Colon (tissue), 2 donors: ENCODE results near the gene SLC7A6OS.

Source experiments
- FAIRE-seq: peaks from 2 replicates; lab custom pipeline; 2012; peaks lifted over from hg19 to GRCh38; lab: Jason Lieb, UNC
- donor health status: control.
- donor health status: control.

The SLC7A6OS gene

DNA sequence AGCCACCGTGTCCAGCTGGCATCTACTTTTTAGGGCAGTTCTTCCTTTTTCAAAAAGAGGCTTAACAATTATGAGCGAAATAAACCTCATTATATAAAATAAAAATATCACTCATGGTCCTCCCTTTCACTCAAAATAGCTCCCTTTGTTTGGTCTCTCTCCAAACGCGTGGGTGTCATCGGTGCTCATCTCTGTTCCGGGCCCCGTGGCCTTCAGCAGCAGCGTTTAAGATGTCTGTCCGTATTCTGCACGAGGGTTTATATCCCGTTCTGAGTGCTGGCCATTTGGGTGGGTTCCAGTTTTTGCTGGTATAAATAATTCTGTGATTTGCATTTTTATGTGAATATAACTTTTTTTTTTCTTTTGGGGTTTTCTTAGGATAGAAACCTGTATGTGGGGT, 33.5 kb upstream of the SLC7A6OS start:
- FAIRE-seq: no peak

DNA sequence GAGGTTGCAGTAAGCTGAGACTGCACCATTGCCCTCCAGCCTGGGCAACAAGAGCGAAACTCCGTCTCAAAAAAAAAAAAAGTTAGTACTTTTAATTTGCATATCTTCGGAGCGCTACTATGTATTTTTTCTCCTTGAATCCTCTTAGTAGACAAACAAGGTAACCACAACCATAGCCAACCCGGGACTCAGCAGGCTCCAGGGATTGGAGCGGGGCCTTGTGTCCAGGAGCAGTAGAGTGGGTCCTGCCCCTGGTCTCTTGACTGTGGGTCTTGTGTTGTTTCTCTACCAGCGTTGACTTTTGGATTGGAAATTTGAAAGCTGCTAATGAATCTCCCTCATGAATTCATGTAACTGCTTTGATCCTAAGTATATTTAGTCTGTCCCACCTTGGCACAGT, 32.4 kb upstream of the SLC7A6OS start:
- no peak for FAIRE-seq

DNA sequence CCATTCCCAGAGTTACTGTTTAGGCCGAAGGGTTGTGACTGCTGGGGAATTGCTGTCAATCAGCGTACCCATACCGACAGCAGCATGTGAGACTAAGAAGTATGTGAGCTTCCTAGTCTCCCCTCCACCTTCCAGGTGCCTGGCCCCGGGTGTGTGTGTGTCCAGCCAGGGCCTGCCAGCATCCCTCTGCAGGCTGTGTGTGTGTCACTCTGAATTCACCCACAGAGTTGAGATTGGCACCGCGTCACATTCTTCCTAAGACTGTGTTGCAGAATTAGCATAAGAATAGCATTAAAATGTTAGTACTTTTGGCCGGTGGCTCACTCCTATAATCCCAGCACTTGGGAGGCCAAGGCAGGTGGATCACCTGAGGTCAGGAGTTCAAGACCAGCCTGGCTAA, 31.9 kb upstream of the SLC7A6OS start:
- FAIRE-seq: no peak

GRCh38 chr16:68339214-68339613, 28.5 kb upstream of the SLC7A6OS start:
- FAIRE-seq: no peak

DNA sequence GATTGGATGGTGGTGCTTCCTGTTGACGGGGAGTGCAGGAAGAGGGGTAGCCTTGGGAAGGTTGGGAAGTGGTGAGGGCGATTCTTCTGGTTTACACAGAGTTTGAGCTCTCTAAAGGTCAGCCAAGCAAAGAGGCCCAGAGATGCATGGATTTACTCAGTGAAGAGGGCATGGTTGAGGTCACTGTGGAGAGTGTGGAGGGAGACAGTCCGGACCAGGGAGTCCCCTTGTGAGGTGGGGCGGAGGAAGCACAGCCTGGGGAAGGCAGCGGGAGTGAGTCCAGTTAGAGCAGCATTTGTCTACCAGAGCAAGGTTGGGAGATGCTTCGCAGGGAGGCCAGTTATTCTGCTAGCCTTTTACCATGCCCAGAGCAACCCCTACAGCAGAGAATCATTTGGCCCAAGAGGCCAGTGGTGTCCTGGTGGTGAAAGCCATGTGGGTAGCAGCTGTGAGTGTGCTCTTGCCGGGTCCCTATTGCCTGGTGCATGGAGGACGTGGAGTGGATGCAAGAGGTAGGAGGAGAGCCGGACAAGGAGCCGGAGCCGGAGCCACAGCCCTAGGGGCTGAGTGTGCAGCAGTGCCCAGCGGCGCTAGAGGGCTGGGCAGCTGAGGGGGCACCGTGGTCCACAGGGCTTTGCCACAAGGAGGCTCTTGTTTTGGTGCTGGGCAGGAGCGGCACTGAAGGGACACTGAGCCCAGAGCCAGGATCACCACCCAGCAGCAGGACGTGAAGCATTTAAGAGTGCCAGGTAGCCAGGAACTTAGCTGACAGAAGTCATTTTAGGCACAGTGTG, 27.8 kb upstream of the SLC7A6OS start:
- no peak for FAIRE-seq

DNA sequence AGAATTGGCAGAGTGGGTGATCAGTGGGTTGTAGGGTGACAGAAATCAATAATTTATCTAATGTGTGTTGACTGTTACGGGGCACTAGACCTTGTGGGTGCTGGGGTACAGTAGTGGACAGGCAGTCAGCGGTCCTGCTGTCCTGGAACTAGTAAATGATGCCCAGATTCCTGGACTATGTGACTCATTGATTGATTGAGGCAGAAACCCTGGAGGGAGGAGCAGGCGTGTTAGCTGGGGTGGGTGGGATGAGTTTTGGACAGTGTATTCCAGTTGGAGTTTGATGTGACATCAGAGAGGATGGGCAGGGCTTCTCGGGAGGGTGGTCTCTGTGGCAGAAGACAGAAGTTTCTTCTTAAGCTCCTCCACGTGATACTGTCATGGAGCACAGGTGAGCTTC, 24.4 kb upstream of the SLC7A6OS start:
- FAIRE-seq: no peak

DNA sequence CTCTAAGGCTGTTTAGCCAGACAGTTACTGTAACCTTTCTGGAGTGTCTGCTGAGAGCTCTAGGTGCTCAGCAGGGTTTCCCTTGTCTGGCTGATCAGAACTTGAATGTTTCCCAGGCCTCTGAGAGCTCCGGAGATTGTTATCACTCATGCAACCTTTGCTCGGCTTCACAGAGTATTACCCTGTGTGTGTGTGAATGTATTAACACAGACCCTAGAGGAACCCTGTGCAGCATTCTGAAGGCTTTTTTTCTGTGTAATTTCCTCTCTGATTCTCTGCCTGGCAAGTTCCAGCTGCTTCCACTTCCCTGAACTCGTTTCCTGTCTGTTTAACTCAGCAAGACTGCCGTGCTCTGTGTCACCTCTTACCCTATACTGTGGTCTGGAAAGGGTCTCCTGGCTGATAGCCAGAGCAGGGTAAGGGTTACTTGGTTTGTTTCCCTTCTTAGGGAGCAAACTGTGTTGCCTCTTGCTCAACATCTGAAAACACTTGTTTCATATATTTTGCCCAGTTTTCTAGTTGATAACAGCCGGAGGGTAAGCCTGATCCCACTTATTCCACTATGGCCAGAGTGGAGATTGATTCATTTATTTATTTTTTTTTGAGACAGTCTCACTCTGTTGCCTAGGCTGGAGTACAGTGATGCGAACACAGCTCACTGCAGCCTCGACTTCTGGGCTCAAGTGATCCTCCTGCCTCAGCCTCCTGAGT, 21.8 kb upstream of the SLC7A6OS start:
- FAIRE-seq: no peak

DNA sequence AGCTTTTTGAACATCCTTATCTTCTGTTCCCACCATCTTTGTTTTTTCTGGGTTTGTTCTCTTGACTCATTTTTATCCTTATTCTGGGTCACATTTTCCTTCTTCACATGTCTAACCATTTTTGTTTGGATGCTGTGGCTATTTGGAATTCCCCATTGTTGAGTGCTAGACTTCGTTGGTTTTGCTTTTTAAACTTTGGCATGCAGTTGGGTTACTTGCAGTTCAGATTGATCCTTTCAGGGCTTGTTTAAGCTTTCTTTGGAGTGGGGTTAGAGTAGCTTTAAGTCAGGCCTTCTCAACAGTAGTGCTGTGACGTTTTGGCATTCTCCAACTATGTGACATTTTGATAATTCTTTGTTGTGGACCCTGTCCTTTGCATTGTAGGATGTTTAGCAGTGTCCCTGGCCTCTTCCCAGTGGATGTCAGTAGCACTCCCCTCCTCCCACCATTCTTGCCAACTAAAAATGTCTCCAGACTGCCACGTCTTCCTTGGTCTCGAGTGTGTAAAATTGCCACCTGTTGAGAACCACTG, 21.2 kb upstream of the SLC7A6OS start:
- no peak for FAIRE-seq

DNA sequence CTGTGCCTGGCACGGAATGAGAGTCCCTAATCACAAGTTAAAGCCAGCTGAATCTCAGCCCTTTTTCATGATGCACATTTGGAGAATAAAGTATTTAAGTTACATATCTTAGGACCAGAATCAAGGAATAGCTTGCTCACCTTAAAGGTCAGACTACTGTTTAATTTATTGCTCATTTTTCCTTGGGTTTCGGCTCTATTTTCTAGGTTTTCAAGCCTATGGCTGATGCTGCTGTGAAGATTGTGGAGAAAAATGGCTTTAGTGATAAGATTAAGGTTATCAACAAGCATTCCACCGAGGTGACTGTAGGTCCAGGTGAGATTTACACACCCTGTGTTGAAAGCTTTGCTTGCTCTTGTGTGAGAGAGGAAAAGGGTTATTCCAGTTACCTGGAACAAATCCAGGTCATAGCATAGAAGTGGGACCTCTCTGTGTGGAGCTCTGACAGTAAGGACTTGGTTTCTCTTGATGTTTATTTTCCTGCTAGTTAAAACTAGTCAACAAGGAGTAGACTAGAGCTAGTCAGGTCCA, 18.2 kb upstream of the SLC7A6OS start:
- no peak for FAIRE-seq

- FAIRE-seq: no peak
Observed at GRCh38 chr16:68328151-68328859, 17.6 kb upstream of the SLC7A6OS start.

DNA sequence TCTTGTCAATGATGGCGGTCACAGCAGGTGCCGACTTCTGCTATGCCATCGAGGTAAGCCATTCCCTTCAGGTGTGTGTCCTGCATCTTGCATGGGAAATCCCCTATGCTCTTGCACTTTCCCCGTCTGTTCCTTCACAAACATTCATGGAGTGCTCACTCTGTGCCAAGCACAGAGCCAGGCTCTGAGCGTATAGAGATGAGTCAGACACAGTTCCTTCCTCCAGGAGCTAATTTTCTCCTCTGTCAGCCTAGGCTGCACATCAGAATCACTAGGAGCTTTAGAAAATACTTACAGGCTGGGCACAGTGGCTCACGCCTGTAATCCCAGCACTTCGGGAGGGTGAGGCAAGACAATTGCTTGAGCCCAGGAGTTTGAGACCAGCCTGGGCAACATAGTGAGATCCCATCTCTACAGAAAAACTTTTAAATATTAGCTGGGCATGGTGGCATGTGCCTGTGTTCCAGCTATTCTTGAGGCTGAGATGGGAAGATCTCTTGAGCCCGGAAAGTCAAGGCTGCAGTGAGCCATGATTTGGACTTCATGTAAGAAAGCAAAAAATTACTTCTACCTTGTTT, 14.1 kb upstream of the SLC7A6OS start:
- no peak for FAIRE-seq

DNA sequence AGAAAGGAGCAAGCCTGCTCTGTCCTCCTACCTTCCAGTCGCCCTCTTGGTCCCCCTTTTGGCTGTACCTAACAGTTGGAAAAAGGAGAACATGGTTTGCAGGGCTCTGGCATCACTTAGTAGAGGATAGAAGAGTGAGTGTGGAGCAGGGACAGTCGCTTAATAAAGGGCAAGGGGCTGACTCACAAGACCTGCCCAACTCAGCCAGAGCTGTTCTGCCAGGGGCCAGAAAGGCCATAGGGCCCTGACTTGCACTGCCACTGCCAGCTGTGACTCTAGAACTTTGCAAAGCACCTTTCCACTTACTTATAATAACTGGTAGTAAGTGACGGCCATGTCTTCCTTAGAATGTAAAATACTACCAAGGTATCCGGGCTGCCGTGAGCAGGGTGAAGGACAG, 13.6 kb upstream of the SLC7A6OS start:
- FAIRE-seq: no peak

- FAIRE-seq: no peak
Observed at GRCh38 chr16:68319185-68319908, 8.6 kb upstream of the SLC7A6OS start.

DNA sequence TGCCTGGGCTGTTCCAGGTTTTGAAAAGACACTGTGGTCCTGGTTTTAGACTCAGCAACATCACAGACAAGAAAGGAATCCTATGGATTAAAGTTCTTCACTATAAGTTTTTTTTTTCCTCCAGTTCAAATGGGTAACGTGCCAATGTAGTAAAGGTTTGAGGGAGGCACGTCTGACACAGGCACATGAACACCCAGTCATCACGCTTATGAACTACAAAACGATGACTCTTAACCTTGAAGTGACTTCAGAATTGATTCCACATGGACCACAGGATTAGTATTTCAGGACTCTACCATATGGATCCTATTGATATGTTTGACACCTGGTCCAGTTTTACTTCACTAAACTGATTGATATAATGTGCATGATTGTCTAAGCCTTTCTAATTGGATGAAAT, 2.4 kb upstream of the SLC7A6OS start:
- no peak for FAIRE-seq

- no peak for FAIRE-seq
Observed at GRCh38 chr16:68310437-68310773, 341 bp downstream of the SLC7A6OS start.

GRCh38 chr16:68309799-68310198, 947 bp downstream of the SLC7A6OS start:
- FAIRE-seq: no peak

DNA sequence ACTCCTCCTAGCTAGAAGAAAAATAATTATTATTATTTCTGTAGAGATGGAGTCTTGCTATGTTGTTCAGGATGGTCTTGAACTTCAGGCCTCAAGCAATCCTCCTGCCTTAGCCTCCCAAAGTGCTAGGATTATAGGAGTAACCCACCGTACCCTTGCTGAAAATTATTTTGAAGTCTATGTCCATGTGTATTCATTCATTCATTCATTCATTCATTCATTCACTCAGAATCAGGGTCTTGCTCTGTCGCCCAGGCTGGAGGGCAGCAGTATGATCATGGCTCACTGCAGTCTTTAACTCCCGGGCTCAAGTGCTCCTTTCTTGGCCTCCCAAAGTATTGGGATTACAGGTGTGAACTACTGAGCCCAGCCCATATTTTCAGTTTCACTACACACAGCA, 4.1 kb downstream of the SLC7A6OS start:
- FAIRE-seq: no peak

GRCh38 chr16:68300734-68301459, 9.8 kb downstream of the SLC7A6OS start:
- no peak for FAIRE-seq

GRCh38 chr16:68299571-68300453, 10.9 kb downstream of the SLC7A6OS start:
- no peak for FAIRE-seq
